CD1c-positive myeloid dendritic cell (primary cell): ENCODE data around the gene EFHD1.
A peak's percentile ranks its signal among the peaks of the same experiment; 100 is the strongest.
"Not testable (repeated sequence)": the region's sequence is repeated elsewhere in the genome, so short reads cannot be mapped to it uniquely, and the experiment has no call there.

Experiments
- DNase-seq: peaks from one replicate; pipeline ENCODE4 v3.0.0-alpha.2; 2016; ENCODE audit errors: extremely low spot score

The EFHD1 gene

DNA sequence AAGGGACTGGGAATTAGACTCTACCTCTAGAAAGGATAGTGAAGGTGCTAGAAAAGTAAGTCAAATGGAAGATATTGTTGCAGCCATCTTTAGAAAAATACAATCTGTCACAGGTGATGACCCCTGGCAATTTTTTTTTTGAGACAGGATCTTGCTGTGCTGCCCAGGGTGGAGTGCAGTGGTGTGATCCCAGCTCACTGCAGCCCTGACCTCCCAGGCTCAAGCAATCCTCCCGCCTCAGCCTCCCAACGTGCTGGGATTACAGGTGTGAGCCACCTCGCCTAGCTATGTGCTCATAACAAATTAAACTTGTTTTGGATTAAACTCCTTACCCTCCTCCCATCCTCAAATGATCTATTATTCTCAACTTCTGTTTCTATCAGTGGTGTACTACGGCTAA is 59.9 kb downstream of the EFHD1 start:
- no peak for DNase-seq

DNA sequence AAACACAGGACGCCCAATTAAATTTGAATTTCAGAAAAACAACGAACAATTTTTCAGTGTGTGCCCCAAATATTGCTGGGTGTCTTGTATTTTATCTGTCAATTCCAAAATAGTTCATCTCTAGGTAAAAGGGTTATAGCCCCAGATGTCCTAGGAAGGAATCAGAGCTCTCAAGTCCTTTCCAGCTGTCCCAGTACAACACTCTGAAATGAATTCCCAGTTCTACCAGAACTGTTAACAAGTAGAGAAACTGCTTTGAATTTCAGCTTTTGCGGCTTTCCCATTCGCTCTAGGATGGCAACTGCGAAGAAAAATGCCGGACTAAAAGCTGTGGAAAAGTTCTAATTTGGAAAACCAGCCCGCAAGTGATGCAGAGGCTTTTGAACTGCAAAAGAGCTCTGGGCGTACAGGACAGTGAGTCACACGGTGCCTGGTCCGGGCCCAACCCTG is 63.2 kb downstream of the EFHD1 start:
- DNase-seq = no peak

DNA sequence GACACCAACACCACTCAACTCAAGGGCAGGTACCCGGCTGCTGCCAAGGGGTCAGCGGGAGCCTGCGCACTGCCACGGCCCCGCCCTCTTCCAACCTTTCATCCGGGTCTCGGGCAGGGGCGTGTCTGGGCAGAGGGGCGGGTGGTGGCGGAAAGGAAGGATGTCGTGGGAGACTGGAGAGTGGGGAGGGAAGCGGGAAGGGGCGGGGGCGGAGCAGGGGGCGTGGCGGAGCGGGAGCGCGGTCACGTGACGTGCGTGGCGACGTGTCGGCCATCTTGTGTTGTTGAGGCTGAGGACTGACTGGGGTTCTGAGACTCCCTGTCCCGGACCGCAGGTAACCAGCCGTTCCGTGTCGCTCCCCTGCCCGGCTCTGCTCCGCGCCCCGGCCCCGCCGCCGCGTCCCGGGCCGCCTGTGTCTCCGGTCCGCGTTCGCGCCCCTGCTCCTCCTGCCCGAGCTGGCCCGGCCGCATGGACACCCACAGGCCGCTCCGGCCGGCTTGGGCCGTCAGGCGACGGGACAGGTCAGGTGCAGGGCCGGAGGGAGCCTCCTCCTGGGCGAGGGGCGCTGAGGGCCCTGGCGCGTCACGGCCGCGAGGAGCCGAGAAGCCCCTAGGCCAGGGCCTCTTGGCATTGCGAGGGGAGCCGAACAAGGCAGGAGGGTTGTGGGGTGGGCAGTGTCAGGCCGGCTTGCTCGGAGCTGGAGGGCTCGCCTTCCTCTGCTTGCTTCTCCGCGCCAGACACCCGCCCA is 63.8 kb downstream of the EFHD1 start, which contains the start of gene GIGYF2:
Gene GIGYF2 (plus strand): TSS at position 273 of the 748 bp plus-strand sequence. CDS start 37,867 bp downstream, outside the sequence.
- DNase-seq = peak; percentile 95

DNA sequence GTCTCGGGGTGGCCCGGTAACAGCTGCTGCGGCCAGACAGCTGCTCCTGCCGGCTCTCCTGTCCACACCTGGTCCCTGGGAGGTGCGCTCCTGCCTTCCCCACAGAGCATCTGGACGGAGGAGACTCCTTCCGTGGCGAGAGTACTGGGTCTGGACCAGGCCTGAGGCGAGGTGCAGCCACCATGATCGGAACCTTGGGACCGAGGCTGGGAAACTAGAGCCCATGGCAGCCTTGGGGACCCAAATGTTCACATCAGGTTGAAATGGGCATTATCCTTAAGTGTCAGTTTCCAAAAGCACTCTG is 64.4 kb downstream of the EFHD1 start:
- DNase-seq = peak; percentile 17

DNA sequence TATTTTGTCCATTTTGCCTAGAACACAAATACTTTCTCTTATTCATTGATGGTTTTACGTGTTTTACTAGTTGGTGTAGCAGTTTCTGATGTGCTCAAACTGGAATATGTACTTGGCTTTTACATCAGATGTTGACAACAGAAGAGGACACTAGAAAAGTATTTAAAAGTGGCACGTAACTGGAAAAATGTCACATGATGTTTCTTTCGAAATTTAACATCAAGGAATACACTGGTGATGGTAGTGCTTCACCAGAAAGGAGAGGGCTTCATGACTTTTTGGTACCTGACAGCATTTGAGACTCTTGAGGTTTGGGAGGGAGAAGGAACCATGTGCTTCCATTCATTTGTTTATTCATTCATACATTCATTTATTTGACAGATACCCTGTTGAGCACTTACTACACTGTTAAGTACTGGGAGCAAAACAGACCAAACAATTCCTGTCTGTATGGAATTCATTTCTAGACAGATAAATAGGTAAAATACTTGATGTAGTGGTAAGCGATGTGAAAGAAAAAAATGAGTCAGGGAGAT is 65.2 kb downstream of the EFHD1 start:
- peak; percentile 26 for DNase-seq

DNA sequence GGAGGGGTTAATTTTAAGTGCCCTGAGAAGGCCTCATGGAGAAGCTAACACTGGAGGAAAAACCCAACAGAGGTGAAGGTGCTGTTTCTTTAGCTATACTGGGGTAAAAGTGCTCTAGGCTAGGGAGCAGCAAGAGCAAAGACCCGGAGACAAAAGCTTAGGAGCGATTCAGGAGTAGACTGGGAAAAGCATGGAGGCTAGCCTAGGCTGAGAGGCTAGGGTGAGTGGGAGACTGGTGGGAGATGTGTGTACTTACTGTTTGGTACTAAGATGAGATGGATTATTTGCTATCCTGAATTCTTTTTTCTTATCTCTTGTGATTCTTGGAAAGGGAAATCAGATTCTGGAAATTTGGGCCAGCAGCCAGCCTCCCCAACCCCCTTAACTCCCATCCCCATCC is 65.7 kb downstream of the EFHD1 start:
- DNase-seq = no peak

DNA sequence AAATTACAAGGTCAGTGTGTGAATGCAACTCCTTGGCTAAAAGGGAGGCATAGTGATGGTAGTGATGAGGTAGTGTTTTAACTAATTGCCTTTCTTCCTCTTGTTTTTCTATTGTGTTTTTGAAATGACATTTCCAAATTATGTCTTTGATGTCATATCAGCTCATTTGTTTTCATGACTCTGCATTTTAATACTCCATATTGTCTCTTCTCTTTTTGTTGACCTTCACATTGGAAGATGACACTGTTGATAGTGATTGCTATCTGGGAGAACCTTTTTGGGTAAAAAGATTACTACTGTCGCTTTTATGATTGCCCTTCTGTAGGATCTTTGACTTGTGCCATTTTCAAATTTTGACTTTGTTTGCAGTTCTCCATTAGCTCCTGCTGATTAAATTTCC is 66.8 kb downstream of the EFHD1 start:
- DNase-seq = no peak

DNA sequence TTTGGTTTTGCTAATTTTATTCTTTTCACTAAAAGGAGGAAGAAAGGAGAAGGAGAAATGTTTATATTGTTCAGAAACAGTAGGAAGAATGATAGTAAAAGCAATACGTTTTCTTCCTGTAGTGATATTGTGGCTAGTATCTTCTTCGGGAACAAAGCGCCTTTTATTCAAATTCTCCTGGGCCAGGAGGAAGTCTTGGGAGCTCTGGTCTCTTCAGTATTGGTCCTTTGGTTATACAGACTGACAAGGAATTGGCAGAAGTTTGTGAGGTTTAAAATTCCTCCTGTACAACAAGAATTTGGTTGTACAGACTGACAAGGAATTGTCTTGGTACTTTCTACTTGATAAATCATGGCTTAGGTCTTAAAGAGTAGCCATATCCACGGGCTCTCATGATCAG is 73.7 kb downstream of the EFHD1 start:
- DNase-seq = no peak

DNA sequence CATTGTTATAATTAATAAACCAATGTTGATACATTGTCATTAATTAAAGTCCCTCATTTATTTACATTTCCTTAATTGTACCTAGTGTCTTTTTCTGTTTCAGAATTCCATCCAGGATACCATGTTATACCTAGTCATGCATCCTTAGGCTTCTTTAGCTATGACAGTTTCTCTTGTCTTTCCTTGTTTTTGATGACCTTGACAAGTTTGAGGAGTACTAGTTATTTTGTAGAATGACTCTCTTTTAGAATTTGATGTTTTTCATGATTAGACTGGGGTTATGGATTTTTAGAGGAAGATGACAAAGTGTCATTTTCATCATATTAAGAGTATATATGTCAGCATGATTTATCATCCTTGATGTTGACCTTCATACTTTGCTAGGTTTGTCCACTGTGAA is 80.1 kb downstream of the EFHD1 start:
- no peak for DNase-seq

DNA sequence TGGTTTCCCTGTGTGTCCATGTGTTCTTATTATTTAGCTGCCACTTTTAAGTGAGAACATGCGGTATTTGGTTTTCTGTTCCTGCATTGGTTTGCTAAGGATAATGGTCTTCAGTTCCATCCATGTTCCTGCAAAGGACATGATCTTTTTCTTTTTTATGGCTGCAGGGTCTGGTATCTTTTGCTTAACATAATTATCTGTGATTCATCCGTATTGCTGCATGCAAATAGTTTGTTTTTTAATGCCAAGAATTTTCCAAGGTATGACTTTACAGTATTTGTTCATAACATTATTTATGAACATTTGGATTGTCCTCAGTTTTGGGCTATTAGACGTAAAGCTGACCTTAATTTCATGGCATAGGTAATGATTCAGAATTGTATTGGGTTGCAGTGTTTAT is 81.6 kb downstream of the EFHD1 start:
- DNase-seq = no peak

DNA sequence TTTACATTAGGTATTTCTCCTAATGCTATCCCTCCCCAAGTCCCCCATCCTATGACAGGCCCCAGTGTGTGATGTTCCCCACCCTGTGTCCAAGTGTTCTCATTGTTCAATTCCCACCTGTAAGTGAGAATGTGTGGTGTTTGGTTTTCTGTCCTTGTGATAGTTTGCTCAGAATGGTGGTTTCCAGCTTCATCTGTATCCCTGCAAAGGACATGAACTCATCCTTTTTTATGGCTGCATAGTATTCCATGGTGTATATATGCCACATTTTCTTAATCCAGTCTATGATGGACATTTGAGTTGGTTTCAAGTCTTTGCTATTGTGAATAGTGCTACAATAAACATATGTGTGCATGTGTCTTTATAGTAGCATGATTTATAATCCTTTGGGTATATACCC is 86.7 kb downstream of the EFHD1 start:
- not testable (repeated sequence) for DNase-seq

DNA sequence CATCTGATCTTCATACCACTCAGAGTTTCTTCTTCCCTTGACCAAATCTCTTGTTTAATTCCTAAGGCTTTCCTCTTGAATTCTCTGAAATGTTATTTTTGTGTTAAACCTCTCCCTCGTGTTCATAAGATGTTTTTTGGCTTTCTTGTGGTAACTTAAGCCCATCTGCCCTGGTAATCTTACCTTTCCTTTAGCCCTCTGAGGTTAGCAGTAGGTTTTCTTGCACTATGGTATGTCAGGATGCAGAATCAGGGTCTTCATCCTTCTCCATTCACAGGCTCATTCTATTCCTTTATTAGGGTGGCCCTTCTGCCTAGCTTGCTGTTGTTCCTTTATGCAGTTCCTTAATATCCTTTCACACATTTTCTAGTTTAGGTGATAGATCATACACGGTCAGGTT is 87.9 kb downstream of the EFHD1 start:
- DNase-seq = no peak

DNA sequence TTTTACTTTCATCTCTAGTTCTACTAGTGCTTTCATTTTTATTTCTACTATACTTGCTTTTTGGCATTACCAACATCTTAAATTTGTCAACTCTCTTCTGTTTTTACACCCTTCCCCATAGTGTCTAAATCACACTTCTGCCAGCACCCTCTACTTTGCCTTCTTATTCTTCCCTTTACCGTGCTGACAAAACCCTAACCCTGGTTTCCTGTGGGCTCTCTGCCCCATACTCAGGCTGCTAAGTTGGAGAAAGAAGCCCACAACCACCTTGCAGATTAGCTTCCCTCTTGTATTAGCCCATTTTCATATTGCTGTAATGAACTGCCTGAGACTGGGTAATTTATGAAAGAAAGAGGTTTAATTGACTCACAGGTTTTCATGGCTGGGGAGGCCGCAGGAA is 88.5 kb downstream of the EFHD1 start:
- no peak for DNase-seq

DNA sequence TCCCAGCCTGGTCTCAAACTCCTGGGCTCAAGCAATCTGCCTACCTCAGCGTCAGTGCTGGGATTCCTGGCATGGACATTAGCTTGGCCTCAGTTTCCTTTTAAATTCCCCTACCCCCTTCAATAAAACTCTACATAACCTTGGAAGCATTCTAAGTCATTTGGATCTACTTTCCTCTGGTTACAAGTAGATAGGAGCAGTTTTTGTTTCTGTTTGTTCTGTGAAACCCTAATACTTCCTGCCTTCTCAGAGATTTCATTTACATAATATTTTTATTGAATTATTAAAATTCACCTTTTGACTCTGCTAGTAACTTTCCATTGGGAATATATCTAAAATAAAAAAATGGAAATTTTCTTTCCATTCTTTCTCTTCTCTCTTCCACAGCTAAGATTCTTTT is 89.6 kb downstream of the EFHD1 start:
- no peak for DNase-seq

DNA sequence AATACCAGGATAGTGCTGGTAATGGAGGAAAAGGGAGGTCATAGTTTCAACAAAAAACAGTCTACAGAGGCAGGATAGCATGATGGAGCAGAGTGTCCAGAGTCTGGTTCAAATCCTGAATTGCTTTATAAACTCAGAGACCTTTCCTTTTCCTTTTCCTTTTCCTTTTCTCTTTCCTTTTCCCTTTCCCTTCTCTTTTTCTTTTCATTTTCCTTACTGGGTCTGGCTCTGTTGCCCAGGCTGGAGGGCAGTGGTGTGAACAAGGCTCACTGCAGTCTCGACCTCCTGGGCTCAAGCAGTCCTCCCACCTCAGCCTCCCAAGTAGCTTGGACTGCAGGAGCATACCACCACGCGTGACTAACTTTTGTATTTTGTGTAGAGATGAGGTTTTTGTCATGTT is 95.4 kb downstream of the EFHD1 start:
- no peak for DNase-seq

DNA sequence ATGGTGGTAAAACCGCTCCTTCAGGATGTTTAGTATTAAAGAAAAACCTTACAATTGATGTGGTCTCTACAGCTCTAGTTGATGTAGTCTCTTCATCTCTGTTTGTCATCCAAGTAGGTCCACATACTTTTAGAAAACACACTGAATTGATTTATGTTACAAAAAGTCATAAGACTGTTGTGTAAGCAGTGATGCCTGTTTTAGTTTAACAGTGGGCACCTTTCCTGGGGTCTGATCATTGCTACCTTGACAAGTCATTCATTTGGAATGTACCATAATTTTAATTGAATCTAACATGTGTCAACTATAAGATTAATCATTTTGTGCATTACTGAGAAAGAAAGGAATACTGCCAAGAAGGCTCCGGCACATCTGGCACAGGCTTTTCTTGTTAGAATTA is 98.1 kb downstream of the EFHD1 start:
- DNase-seq = no peak
